HG03139 (cell line): ENCODE results near the gene ZFP91.
"Not testable (repeated sequence)": the region's sequence is repeated elsewhere in the genome, so short reads cannot be mapped to it uniquely, and the experiment has no call there.

Experiments used
- ATAC-seq: cut with Tn5 transposase; IDR thresholded peaks from one replicate; pipeline ENCODE4 v1.9.1; 2021; ENCODE audit not compliant: unreplicated experiment

ZFP91 gene, protein sequence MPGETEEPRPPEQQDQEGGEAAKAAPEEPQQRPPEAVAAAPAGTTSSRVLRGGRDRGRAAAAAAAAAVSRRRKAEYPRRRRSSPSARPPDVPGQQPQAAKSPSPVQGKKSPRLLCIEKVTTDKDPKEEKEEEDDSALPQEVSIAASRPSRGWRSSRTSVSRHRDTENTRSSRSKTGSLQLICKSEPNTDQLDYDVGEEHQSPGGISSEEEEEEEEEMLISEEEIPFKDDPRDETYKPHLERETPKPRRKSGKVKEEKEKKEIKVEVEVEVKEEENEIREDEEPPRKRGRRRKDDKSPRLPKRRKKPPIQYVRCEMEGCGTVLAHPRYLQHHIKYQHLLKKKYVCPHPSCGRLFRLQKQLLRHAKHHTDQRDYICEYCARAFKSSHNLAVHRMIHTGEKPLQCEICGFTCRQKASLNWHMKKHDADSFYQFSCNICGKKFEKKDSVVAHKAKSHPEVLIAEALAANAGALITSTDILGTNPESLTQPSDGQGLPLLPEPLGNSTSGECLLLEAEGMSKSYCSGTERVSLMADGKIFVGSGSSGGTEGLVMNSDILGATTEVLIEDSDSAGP

DNA sequence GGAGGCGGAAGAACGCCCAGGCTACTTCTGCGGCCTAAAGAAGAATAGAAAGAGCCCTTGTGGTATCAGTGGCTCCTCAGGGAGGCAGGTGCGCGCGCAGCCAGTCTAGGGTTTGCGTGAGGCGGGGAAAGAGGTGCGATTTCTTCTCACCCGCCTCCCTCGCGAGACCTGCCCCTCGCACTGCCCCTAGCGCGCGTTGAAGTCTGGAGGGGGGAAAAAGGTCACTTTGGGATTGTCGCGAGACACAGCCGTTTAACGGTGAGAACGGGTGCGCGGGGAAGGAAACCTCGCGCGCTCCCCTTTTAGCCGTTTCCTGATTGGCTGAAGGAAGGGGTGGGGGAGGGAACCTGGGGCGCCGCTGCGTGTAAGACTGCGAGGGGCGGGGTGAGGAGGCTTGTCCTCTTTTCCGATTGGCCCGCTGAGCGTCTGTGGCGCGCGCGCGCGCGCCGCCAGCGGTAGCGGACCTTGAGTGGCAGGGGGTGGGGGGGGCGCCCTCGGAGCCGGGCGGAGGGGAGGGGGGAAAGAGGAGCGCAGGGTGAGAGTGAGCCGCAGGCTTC is at the start of gene ZFP91:
ZFP91 (plus strand) TSS at position 429 of the 557 bp plus-strand sequence. CDS start 219 bp downstream, outside the sequence.
- ATAC-seq = peak; percentile 39

DNA sequence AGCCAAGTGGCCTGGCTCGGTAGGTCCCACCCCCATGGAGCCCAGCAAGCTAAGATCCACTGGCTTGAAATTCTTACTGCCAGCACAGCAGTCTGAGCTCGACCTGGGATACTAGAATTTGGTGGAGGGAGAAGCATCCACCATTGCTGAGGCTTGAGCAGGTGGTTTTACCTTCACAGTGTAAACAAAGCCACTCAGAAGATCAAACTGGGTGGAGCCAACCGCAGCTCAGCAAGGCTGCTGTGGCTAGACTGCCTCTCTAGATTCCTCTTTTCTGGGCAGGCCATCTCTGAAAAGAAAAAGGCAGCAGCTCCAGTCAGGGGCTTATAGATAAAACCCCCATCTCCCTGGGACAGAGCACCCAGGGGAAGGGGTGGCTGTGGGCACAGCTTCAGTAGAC is 48.6 kb upstream of the ZFP91 start:
- ATAC-seq = no peak

DNA sequence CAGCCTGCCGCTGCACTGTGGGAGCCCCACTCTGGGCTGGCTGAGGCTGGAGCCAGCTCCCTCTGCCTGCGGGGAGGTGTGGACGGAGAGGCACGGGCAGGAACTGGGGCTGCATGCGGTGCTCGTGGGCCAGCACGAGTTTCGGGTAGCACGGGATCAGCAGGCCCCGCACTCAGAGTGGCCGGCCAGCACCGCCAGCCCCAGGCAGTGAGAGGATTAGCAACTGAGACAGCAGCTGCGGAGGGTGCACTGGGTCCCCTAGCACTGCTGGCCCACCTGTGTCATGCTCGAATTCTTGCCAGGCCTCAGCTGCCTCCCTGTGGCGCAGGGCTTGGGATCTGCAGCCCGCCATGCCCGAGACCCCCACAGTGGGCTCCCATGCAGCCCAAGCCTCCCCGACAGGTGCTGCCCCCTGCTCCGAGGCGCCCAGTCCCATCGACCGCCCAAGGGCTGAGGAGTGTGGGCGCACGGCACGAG is 47.0 kb upstream of the ZFP91 start:
- ATAC-seq = no peak

DNA sequence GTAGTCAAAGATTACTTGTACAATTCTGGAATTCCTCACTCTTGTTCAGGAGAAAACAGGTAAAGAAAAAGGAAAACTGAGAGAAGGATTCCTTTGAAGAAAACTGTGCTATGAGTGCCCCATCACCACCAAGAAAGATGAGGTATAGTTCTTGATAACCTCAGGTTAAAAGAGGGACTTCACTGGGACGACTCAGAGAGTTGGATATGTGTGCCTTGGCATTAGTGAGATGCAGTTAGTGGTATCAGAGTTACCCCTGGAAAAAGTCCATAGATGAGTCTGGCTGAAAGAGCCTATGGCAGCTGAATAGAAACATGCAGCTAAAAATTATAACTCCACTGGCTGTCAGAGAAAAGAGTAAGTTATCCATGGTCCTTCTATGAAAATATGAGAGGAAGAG is 32.0 kb upstream of the ZFP91 start:
- no peak for ATAC-seq

GRCh38 chr11:58549644-58550043 is 29.2 kb upstream of the ZFP91 start:
- no peak for ATAC-seq

DNA sequence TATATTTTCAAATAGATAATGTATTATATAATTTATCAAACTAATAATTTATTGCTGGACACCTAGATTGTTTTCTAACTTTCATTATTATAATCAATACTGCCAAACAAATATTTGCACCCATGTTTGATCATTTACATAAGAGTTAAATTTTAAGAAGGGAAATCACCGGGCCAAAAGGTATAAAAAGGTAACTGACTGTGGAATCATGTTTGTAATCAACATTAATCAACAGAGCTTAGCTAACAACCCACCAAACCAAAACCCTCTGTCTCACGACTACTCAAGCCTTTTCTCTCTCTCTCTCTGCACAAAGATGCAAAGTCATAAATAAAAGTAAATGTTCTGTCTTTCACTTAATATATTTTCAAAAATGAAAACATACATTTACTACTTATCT is 18.0 kb upstream of the ZFP91 start:
- ATAC-seq = no peak

- no peak for ATAC-seq
Observed at GRCh38 chr11:58561394-58562098, 17.3 kb upstream of the ZFP91 start.

- peak; percentile 91 for ATAC-seq
Observed at GRCh38 chr11:58562375-58562800, 16.5 kb upstream of the ZFP91 start.

DNA sequence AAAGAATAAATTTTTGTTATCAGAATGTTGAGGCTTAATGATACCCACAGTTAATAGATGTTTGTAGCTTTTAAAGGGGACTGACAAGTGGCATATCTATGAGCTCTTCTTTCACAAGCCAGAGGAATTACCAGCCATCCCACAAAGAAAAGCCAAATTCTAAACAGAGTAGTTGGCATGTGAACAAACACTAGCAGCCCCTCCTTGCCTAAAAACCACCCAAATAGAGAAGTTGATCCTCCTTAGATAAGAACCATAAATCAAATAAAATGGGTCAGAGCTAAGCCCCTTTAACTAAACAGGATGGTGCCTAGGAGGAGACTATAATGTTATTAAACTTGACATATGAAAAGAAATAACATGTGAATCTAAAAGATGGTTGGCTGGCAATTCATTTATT is 14.6 kb upstream of the ZFP91 start:
- no peak for ATAC-seq

- ATAC-seq = peak; percentile 83
Observed at GRCh38 chr11:58567889-58568512, 10.9 kb upstream of the ZFP91 start.

- ATAC-seq = not testable (repeated sequence)
Observed at GRCh38 chr11:58572906-58573305, 6.0 kb upstream of the ZFP91 start.

DNA sequence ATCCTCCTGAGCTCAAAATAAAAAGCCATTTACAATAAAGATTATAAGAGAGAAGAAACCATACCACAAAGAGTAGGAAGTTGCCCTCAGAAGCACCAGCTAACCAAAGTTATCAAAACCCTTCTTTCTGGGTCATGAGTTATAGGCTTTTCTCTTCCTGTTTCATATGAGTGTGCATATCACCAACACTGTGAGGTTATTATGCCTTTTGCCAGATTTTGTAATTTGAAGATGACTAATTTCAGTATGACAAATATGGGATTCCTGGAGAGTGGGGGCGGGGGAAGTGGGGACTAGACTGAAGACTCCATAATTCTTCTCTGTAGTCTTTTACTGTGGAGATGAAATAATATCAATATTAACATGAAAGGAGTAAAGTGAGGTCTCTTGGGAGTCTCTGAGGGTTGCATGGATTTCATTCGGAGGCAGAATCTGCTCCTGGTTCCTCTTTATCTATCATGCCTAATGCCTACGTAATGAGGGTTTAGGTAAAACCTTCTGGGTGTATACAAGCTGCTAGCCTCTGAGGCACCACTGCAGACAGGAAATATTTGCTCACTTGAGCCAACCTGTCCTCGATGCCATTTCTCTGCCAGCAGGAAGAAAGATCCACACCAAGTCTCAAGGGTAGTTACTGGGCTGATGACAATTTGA is 5.3 kb upstream of the ZFP91 start:
- peak; percentile 27 for ATAC-seq

- no peak for ATAC-seq
Observed at GRCh38 chr11:58574881-58575280, 4.0 kb upstream of the ZFP91 start.

DNA sequence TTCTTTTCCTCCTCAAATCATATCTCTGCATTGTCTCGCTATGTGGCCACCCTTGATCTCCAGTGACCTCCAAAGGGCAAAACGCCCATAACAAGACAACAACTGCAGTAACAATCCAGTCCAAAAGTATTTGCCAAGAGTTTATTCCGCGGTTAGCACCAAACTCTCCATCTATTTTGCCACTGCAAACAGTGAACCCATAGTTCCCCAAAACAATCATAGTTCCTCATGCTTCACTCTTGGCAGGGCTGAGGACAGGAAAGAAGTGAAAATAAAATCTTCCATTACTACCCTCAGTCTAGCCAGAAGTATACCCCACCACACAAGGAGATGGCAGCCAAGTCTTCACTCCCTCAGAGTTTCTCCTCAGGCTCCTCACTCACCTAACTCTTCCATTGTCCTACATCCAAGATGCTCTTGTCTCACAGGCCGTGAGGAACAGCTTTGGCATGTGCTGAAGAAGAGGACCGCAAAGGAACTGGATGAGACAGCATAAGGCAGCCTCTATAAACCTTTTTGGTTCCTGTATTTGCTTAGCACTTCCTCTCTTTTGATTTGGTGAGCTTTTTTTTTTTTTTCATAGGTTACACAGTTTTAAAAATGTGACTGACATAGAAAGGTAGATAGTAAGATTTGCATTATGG is 3.4 kb upstream of the ZFP91 start, which contains the start of gene LPXN:
LPXN (minus strand) TSS at position 480 of the 644 bp plus-strand sequence; CDS start at position 396, 84 bp downstream.
- no peak for ATAC-seq

- no peak for ATAC-seq
Observed at GRCh38 chr11:58576887-58577471, 1.9 kb upstream of the ZFP91 start.

GRCh38 chr11:58577555-58578135 is 1.2 kb upstream of the ZFP91 start:
- ATAC-seq = peak; percentile 34

GRCh38 chr11:58578136-58578634 is 678 bp upstream of the ZFP91 start:
- ATAC-seq = no peak

DNA sequence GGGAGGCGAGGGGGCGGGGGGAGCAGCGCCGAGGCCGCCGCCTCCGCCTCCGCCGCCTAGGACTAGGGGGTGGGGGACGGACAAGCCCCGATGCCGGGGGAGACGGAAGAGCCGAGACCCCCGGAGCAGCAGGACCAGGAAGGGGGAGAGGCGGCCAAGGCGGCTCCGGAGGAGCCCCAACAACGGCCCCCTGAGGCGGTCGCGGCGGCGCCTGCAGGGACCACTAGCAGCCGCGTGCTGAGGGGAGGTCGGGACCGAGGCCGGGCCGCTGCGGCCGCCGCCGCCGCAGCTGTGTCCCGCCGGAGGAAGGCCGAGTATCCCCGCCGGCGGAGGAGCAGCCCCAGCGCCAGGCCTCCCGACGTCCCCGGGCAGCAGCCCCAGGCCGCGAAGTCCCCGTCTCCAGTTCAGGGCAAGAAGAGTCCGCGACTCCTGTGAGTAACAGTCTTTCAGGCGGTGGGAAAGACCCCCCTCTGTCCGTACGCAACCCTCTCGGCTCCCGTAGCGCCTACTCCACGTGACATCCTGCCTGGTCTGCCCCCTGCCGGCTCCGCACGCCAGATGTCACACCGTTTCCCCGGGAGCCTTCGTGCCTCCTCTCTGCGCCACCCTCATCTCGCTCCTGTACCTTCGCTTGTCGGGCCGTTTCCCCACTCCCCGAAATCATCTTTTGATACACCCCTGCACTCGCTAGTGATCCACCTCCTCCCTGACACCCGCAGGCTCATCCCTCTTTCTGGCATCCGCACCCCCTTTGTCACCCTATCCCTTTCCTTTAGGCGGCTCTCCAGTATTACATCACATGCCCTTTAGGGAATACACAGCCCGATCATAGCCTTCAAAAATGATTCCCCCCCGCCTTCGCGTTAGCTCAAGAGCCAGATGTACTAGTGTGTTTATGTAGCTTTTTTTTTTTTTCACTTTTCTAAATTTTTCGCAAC is 598 bp downstream of the ZFP91 start:
- ATAC-seq = peak; percentile 37
